NCI-H128 (cell line): ENCODE results near the gene GNAS-AS1.

Experiments
- DNase-seq: peaks from one replicate; lab custom pipeline; 2025; ENCODE audit not compliant: unreplicated experiment; lab: John Stamatoyannopoulos, UW

Gene GNAS-AS1

DNA sequence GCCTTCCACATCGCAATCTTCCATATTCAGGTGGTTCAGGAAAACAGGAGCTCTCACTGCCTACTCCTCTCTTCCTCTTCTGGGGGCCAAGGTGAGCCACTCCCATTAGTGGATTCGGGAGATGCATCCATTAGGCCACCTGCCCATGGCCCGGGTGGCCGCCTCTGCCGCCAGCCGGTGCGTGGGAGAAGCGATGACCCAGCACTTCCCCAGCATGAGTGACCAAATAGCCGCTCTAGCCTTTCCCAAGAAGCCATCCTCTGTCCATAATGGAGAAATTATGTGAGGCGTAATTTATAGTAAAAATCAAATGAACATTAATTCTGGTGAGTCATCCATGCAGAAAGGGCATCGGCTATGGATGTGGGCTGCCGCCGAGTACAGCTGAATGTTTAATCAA is 39.4 kb downstream of the GNAS-AS1 start:
- no peak for DNase-seq

DNA sequence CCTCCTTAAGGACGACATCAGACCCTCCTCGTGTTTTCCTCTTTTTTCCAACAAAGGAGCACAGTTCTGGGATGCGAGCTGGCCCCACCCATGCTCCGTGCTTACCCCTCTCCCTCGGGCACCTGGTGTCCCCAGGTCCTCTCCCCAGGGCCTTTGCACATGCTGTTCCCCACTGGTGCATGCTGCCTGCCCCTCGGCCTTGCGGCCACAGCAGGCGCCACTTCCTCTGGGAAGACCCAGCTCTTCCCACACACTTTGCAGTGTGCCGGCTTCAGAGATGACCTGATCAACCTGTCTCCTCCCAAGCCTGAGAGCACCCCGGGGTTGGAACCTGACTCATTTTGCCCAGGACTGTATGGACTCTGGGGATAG is 39.8 kb downstream of the GNAS-AS1 start:
- no peak for DNase-seq

- DNase-seq: no peak
Measured at GRCh38 chr20:58810116-58810878, 40.4 kb downstream of the GNAS-AS1 start.

DNA sequence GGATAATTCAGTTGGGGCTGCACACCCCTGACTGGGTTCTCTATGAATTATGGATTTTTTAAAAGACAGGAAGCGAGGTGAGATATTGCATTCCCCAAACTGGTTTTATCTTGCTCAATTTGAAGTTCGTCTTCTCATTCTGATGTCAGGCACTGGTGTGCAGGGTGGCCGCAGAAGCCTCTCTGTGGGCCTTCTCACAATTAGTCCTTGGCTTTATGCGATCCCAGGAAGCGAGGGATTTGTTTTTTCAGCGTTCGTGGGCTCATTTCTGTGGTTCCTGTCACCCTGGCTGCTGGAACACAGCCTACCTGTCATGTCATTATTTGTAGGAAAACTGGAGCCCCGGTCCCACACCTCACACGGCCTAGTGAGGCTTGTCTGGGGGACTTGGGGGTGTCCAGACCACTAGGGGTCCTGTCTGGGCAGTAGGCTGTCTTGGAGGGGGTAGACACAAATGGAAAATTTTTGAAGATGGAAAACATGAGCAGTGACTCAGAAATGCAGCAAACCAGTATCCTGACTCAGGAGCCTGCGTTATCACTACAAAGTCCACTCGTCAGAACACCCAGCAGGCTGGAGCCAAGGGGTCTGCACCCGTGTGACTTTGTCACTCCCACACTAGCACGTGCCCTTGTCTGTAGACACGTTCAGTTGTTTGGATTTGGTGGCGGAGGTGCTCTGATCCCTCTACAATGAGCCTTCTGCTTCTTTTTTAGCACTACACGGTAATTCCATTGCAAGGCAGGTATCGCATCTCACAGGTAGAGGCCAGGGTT is 42.2 kb downstream of the GNAS-AS1 start:
- DNase-seq: no peak

- no peak for DNase-seq
Measured at GRCh38 chr20:58807801-58808200, 42.9 kb downstream of the GNAS-AS1 start.

DNA sequence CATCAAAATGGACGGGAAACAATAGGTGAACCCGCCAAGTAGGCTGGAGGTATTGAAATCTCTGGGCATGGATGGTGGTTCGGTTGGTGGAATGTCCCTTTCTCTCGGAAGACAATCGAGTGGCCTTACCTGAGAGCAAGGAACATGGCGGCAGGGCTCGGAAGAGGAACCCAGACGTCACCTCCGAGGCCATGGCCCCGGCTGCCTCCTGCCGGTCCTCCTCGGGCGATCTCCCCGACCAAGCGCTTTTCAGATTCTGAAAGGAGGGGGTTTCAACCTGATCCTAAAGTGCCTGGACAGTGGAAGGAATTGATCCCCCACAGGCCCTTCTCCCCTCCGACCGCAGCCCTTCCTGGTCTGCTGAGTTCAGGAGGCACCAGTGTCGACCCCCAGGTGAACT is 47.2 kb downstream of the GNAS-AS1 start:
- DNase-seq: no peak

- no peak for DNase-seq
Measured at GRCh38 chr20:58802061-58802460, 48.6 kb downstream of the GNAS-AS1 start.

DNA sequence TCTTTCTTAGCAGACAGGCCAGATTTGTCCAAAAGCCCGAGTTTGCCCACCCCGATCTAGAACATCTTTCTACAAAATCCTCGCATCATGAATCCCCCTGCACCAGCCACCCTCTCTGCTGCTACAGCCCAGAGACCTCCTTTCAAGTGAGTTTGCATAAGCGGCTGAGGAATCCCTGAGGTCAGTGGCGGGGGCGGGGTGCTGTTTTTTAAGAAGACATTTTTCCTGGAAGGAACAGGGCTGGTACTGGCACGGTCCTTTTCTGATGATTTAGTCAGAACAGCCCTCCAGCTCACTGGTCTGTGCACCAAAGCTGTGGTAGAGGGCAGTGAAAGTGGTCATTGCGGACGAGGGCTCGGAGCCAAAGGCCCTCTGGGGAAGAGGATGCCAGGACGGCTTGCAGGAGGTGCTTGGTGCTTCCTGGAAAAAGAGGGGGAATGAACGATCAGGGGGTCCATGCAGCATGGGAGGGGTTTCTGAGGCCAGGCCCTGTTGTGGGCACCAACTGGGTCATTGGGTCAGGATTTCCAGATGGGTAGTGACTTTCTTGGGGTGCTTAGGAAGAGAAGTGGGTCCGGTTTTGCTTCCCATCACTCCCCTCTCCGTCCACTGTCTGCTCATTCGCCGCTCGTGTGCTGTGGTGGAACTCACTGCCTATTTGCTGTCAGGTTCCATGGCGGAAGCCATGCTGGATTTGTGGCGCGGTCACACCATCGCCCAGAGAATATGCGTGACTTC is 50.4 kb downstream of the GNAS-AS1 start:
- no peak for DNase-seq

DNA sequence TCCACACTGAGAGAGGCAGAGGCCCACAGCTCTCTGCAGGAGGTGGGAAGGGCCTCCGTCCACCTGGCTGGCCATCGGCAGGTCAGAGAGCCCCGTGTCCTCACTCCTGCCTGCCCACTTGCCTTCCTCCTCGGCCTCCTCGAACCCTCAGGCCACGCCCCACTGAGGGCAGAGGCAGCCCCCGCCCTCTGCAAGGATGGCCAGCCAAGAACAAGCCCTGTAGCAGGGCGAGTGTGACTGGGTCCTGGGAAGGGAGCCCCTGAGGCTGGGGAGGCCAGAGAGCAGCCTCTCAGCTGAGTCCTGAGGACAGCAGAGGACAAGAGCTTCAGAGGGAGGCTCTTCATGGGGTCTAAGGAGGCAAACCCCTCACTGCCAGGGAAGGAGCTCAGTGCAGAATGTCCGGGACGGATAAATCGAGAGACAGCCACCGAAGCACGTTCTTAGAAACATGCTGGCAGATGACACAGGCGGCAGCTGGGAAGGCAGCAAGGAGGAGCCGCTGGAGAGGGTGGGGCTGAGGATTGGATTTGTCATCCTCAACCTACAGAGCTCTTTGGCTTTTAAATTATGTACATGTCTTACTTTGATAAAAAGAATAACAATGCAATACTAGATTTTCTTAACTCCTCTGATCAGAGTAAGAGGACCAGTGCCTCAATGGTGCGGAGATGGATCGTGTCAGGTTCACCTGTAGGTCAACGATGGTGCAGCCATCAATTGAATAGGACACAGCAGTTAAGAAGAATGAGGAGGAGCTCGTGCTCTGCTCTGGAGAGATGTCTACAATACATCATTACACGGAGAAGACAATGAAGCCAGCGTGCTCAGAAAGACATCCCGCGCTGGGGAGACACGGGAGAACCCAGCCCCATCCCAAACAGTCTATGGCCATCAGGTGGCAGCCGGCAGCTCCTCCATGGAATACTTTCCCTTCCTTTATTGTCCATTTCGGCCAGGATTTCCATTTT is 53.0 kb downstream of the GNAS-AS1 start:
- DNase-seq: no peak

GRCh38 chr20:58795923-58796245 is 54.8 kb downstream of the GNAS-AS1 start:
- DNase-seq: no peak

GRCh38 chr20:58795181-58795922 is 55.4 kb downstream of the GNAS-AS1 start:
- no peak for DNase-seq

DNA sequence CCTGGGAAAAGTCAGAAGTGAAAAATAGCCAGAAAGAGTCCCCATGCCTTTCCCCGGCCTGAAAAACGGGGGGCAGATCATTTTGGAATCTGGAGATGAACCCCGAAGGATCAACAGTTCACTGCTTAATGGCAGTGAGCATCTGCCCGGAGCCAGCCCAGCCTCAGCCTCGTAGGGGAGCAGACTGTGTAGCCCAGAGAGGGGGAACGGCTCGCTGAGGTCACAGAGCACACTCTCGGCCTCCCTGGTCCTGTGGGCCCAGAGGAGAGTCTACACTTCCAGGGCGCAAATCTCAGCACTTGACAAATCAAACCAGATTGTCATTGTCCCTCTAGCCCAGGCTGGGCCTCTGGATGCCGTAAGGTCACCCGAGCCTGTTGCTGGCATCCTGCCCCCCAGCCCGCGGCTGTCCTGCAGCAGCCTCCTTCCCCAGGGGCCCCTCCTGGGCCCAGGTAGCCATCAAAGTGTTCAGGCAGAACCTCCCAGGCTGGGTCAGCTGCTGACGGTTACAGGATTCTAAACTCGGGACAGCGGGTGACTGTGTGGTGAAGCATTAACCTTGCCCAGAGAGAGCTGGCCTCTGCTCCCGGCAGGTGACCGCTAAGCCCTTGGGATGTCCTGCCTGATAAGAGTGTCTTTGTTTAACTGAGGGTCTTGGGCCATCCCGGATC is 56.1 kb downstream of the GNAS-AS1 start:
- DNase-seq: no peak

DNA sequence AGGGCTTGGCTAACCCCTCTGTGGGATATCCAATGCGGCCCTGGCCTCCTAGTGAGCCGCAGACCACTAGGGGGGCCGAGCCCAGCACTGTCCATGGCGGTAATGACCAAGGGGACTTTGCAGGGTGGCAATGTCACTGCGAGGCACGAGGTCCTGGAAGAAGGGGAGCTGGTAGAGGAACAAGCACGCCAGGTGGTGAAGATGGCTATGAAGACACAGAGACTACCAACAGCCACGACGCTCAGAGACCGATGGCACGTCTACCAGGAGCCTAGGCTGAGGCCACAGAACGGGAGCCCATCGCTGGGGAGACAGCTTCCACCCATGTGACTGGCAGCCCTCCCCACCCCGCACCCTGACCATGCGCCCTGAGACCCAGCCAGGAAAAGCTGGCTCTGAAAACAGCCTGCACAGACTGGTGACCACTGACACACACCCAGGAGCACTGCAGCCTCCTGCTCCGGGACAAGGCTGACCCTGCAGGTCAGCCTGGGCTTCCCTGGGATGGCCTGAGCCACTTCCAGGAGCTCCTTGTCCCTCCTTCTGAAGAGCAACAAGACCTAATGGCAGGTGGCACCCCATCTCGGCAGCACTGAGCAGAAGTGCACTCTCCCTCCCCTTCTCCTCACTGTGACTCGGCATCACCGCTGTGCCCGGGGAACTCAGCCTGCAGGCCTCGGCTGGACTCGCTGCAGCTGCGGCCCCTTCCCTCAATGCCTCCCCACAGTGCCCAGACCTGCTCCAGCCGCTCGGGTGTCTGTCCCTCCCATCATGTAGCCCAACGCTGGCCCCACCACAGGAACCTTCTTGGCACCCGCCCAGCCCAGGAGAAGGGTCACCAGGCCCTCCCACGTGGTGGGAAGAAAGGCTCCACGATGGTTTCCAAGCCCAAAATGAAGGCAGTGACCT is 56.9 kb downstream of the GNAS-AS1 start:
- DNase-seq: no peak

GRCh38 chr20:58792426-58792825 is 58.3 kb downstream of the GNAS-AS1 start:
- DNase-seq: no peak

- DNase-seq: no peak
Measured at GRCh38 chr20:58791286-58791685, 59.4 kb downstream of the GNAS-AS1 start.

GRCh38 chr20:58790454-58790853 is 60.2 kb downstream of the GNAS-AS1 start:
- no peak for DNase-seq

DNA sequence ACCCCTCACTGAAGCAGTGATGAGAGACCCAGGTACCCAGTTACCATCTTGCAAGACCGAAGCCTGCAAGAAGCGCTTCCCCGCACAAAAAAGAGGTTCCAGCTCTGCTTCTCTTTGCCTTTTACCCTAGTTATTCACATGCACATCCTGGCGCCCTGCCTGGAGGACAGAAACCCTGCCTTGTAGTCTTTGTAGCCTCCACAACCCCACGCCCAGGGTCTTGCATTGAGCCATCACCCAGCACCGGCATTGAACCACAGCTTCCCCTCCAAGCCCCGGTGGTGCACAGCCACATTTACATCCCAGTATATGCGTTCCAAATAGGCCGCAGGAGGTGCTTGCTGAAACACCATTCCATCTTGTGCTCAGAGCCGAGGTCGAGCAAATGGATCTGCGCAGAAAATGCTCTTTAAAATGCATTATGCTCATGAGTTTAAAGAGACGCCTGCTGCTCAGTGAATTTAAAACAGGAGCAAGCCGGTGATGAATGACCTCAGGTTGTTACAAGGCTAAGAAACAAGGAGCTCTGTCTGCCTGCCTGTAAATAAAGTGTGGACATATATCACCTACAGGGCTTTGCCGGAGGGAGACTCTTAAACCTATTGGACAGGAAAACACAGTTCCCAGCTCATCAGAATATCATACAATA is 61.7 kb downstream of the GNAS-AS1 start:
- DNase-seq: no peak
